ENCODE data around the gene CARNS1. TPM values are rescaled to one million over a fixed set of nuclear protein-coding genes. Genes with fewer than 3 reads are reported as not detected.

The CARNS1 gene
- total and polyA plus RNA-seq, 2 of the 13 experiments (the other 11 are each of a cell fraction or from before 2014, with no cell fraction given) = not detected

DNA sequence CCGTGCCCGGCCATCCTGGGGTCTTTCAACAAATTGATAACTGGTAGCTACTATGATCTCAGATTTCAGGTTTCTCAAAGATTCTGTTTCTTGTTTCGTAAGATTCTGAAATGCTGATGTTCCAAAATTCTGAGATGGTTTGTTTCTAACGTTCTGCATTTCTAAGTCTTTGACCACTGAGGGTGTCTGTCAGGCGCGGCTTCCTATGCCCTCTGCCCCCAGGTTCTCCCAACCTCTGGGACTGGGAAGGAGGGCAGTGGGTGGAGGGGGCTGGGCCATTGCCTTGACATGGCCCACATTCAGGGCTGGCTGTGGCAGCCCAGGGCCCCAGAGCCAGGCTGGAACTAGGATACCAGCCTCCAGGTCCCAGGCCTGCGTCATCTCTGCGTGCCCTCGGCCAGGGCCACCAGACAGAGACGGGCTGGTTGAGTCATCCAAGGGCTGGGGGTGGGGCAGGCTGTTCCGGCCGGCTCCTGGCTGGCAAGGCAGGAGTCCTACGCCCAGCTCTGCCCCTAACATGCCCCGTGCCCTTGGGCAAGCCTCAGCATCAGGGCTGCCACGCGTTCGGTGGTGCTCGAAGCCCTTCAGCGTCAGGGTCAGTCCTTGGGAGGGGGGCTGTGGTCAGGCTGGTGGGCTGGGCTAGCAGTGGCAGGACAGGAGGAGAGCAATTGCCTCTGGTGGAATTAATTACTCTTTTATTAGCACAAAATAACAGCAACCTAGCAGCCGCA is 48.4 kb downstream of the CARNS1 start (continued):
- TF ChIP-seq, protein P1, sequence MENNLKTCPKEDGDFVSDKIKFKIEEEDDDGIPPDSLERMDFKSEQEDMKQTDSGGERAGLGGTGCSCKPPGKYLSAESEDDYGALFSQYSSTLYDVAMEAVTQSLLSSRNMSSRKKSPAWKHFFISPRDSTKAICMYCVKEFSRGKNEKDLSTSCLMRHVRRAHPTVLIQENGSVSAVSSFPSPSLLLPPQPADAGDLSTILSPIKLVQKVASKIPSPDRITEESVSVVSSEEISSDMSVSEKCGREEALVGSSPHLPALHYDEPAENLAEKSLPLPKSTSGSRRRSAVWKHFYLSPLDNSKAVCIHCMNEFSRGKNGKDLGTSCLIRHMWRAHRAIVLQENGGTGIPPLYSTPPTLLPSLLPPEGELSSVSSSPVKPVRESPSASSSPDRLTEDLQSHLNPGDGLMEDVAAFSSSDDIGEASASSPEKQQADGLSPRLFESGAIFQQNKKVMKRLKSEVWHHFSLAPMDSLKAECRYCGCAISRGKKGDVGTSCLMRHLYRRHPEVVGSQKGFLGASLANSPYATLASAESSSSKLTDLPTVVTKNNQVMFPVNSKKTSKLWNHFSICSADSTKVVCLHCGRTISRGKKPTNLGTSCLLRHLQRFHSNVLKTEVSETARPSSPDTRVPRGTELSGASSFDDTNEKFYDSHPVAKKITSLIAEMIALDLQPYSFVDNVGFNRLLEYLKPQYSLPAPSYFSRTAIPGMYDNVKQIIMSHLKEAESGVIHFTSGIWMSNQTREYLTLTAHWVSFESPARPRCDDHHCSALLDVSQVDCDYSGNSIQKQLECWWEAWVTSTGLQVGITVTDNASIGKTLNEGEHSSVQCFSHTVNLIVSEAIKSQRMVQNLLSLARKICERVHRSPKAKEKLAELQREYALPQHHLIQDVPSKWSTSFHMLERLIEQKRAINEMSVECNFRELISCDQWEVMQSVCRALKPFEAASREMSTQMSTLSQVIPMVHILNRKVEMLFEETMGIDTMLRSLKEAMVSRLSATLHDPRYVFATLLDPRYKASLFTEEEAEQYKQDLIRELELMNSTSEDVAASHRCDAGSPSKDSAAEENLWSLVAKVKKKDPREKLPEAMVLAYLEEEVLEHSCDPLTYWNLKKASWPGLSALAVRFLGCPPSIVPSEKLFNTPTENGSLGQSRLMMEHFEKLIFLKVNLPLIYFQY (CRISPR knock-in tag; IDR thresholded peaks at IDR 0.05; ENCODE audit: borderline replicate concordance) = no peak
- TF ChIP-seq, protein P2, sequence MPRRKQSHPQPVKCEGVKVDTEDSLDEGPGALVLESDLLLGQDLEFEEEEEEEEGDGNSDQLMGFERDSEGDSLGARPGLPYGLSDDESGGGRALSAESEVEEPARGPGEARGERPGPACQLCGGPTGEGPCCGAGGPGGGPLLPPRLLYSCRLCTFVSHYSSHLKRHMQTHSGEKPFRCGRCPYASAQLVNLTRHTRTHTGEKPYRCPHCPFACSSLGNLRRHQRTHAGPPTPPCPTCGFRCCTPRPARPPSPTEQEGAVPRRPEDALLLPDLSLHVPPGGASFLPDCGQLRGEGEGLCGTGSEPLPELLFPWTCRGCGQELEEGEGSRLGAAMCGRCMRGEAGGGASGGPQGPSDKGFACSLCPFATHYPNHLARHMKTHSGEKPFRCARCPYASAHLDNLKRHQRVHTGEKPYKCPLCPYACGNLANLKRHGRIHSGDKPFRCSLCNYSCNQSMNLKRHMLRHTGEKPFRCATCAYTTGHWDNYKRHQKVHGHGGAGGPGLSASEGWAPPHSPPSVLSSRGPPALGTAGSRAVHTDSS (CRISPR knock-in tag; conservative IDR thresholded peaks at IDR 0.05) = no peak
- TF ChIP-seq ZNF800 (CRISPR knock-in tag; IDR thresholded peaks at IDR 0.05) = no peak
- no peak for TF ChIP-seq ATF7 (IDR thresholded peaks at IDR 0.05)
- TF ChIP-seq ATF7 (CRISPR knock-in tag; IDR thresholded peaks at IDR 0.05) = no peak
- TF ChIP-seq RFX3 (CRISPR knock-in tag; IDR thresholded peaks at IDR 0.05) = no peak
- TF ChIP-seq ZBTB7A (CRISPR knock-in tag; IDR thresholded peaks at IDR 0.05) = no peak
- TF ChIP-seq ZNF646 (CRISPR knock-in tag; IDR thresholded peaks at IDR 0.05) = no peak
- TF ChIP-seq ZBTB3 (CRISPR knock-in tag; IDR thresholded peaks at IDR 0.05; ENCODE audit: borderline replicate concordance, low read depth) = no peak
- TF ChIP-seq ZNF816 (CRISPR knock-in tag; IDR thresholded peaks at IDR 0.05; ENCODE audit: borderline replicate concordance) = no peak
- no peak for TF ChIP-seq ZNF883 (CRISPR knock-in tag; IDR thresholded peaks at IDR 0.05; ENCODE audit: not compliant biosample characterization)
- no peak for TF ChIP-seq SYNCRIP (IDR thresholded peaks at IDR 0.05; ENCODE audit: insufficient read depth, low read depth, low read length)
- TF ChIP-seq MTA1 (CRISPR knock-in tag; IDR thresholded peaks at IDR 0.05; ENCODE audit: borderline replicate concordance) = 0 out of 2 replicates have a peak, but pooled peaks have one; percentile 8
- no peak; the same call in 1 of the 2 replicates for TF ChIP-seq ELF3 (CRISPR knock-in tag; IDR thresholded peaks at IDR 0.05)
